Suprapubic skin (tissue), 4 donors: ENCODE measurements around the gene ASTN2.

ENCODE experiments used
- CTCF ChIP-seq, 2 donors: fragments of 200-600 bp in 1 of 2; fragments of 450-650 bp in 1 of 2; sonication (generic) in 1 of 2; IDR thresholded peaks; one replicate each; pipeline ENCODE4 v1.5.1; 2016 to 2019; ENCODE audit warnings: antibody characterized with exemption in 2 of 2, mild to moderate bottlenecking in 1 of 2, moderate library complexity in 1 of 2
- POLR2A ChIP-seq, 2 donors: fragments of 450-650 bp; IDR thresholded peaks; one replicate each; pipeline ENCODE4 v1.6.1; 2017; ENCODE audit warnings: antibody characterized with exemption in 2 of 2, mild to moderate bottlenecking in 2 of 2, moderate library complexity in 2 of 2
- POLR2AphosphoS5 ChIP-seq, 3 donors: sonication (generic); formaldehyde crosslinking; IDR thresholded peaks; one replicate each; pipeline ENCODE4 v1.6.1; 2017; ENCODE audit warnings: antibody characterized with exemption in 3 of 3

DNA sequence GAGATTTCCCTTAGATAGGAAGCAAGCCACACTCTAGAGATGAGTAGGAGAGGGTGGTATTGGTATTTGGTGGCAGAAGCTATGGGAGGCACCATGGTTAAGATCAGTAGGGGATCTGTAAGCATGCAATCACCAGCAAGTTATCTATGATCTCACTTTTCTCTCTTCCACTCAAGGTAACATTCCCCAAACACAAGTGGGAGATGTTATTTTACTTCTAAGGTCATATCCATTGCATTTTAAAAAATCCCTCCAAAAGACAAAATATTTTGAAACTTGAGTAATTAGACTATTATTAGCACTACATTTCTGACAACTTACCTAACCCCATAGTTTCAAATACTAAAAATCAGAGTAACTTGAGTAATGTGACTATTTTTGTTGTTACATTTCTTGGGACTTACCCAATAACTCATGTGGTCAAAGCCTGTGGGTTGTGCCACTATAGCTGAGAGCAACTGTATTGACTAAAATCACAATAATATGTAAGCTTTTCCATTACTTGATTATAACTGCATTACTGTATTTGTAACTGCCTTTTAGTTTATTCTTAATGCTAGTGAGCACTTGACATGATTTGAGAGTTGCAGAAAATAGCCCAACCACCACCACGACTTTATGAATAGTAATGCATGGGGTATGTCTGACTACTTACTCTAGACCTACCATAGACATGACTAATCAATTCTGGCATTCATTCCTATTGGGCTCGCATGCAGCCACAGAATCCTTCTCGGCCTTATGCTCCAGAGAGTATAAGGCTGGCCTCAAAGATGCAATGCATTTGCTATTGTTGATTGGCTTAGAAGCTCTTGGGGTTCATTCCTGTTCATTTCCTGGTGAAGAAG lies 463.0 kb downstream of the ASTN2 start:
- TF ChIP-seq POLR2AphosphoS5 (IDR thresholded peaks at IDR 0.05) (no peak), POLR2A (IDR thresholded peaks at IDR 0.05) (no peak), CTCF (IDR thresholded peaks at IDR 0.05) (no peak)
